ENCODE data around the gene COX7A2L. TPM values are rescaled to one million over a fixed set of nuclear protein-coding genes. Genes with fewer than 3 reads are reported as not detected.

The COX7A2L gene
- total RNA-seq, 1 experiment from 2014 or later = 144 TPM

- no peak overlapping the region for H3K4me3 ChIP-seq
- H3K4me2 ChIP-seq = no peak overlapping the region
- DNase-seq = no peak
- no peaks in the 10 kb centered on the region for H3K79me2 ChIP-seq (ENCODE audit: low read depth)
- BruUV-seq (replicated peaks) = no TSS peak
- H3K9me3 ChIP-seq (ENCODE audit: insufficient read depth, low read depth) = no peaks in the 10 kb centered on the region
- no peak overlapping the region for H2AFZ ChIP-seq
- intact Hi-C loops (cut with micrococcal nuclease; ENCODE audit: unreplicated experiment) = no loop called here
- H3K36me3 ChIP-seq (ENCODE audit: low read depth) = no peaks in the 10 kb centered on the region
- H3F3A ChIP-seq (ENCODE audit: insufficient read depth, low read depth) = no peaks in the 10 kb centered on the region
- H3K27me3 ChIP-seq (ENCODE audit: insufficient read depth, low read depth) = no peaks in the 10 kb centered on the region
- no peaks in the 10 kb centered on the region for H3K4me1 ChIP-seq (replicated peaks; ENCODE audit: insufficient read depth)
- ChIA-PET POLR2A (ENCODE audit: unreplicated experiment) (no interaction called here), CTCF (no interaction called here)
- no peaks in the 10 kb centered on the region for H3K9me2 ChIP-seq (ENCODE audit: insufficient read depth)
- no peak overlapping the region for H3K27ac ChIP-seq
- H4K20me1 ChIP-seq (ENCODE audit: insufficient read depth) = no peaks in the 10 kb centered on the region
- TF ChIP-seq EZH2 (IDR thresholded peaks at IDR 0.05; ENCODE audit: low read depth) = no peak
- TF ChIP-seq, protein P1, sequence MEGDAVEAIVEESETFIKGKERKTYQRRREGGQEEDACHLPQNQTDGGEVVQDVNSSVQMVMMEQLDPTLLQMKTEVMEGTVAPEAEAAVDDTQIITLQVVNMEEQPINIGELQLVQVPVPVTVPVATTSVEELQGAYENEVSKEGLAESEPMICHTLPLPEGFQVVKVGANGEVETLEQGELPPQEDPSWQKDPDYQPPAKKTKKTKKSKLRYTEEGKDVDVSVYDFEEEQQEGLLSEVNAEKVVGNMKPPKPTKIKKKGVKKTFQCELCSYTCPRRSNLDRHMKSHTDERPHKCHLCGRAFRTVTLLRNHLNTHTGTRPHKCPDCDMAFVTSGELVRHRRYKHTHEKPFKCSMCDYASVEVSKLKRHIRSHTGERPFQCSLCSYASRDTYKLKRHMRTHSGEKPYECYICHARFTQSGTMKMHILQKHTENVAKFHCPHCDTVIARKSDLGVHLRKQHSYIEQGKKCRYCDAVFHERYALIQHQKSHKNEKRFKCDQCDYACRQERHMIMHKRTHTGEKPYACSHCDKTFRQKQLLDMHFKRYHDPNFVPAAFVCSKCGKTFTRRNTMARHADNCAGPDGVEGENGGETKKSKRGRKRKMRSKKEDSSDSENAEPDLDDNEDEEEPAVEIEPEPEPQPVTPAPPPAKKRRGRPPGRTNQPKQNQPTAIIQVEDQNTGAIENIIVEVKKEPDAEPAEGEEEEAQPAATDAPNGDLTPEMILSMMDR (conservative IDR thresholded peaks at IDR 0.05) = no peak
Observed at GRCh38 chr2:42378415-42378814, 17.4 kb upstream of the COX7A2L start.

DNA sequence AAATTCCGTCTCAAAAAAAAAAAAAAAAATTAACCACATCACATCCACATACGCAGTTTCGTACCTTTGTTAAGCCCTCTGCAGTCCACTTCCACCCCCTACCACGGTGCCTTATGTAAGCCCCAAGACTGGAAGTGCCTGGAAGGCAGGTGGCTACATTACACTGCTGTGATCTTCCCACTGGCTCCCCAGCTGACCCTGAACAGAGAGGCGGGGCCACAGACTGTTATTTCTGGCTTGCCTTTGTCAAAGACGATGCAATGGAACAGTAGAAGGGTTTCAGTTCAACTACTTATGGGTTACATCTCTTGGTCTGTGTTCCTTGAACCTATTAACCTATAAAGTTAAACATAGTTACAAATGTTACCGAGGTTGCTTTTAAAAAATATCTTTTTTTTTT lies 15.7 kb upstream of the COX7A2L start:
- Histone ChIP-seq H3K27me3 (ENCODE audit: insufficient read depth, low read depth) (no peaks in the 10 kb centered on the region), H4K20me1 (ENCODE audit: insufficient read depth) (no peaks in the 10 kb centered on the region), H3K9me2 (ENCODE audit: insufficient read depth) (no peaks in the 10 kb centered on the region), H2AFZ (no peak overlapping the region), H3K79me2 (ENCODE audit: low read depth) (no peaks in the 10 kb centered on the region), H3F3A (ENCODE audit: insufficient read depth, low read depth) (no peaks in the 10 kb centered on the region), H3K4me3 (no peak overlapping the region), H3K4me2 (no peak overlapping the region), H3K4me1 (replicated peaks; ENCODE audit: insufficient read depth) (no peaks in the 10 kb centered on the region), H3K27ac (no peak overlapping the region), H3K9me3 (ENCODE audit: insufficient read depth, low read depth) (no peaks in the 10 kb centered on the region), H3K36me3 (ENCODE audit: low read depth) (no peaks in the 10 kb centered on the region)
- no peak for TF ChIP-seq EZH2 (IDR thresholded peaks at IDR 0.05; ENCODE audit: low read depth)
- TF ChIP-seq, protein P1 (conservative IDR thresholded peaks at IDR 0.05) = no peak
- POLR2A ChIA-PET (ENCODE audit: unreplicated experiment) = no interaction called here
- intact Hi-C loops (cut with micrococcal nuclease; ENCODE audit: unreplicated experiment) = no loop called here
- DNase-seq = no peak
- CTCF ChIA-PET = no interaction called here
- BruUV-seq (replicated peaks) = no TSS peak

DNA sequence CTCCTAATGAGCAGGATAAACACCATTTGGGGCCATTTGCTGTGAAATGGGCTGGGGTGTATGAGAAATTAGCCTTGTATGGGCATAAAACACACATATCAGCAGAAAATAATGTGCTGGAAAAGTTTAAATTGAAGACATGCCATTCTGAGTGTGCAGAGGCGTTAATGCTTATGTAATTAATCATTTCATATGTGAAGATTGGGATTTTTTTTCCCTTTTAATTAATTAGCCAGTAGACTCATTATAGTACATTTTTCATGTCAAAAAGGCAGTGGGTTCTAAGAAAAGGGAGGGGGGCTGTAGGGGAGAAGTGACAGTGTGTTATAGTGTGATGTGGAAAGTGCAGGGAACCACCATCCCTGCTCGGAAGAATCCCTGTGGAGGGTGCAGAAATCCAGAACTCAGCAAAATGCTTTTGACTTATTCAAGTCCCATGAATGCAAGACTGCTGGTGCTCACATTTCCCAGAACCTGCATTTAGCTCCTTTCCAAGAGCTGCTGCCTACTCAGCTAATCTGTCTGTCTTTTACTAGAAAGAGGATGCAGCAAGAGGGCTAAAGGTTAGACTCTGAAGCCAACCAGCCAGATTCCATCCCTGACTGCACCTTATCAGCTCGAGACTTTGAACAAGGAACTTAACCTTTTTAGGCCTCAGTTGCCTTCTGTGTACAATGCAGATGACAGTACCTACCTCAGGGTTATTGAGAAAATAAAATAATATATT lies 11.6 kb upstream of the COX7A2L start:
- BruUV-seq (replicated peaks) = no TSS peak
- intact Hi-C loops (cut with micrococcal nuclease; ENCODE audit: unreplicated experiment) = no loop called here
- Histone ChIP-seq H3K79me2 (ENCODE audit: low read depth) (no peaks in the 10 kb centered on the region), H3F3A (ENCODE audit: insufficient read depth, low read depth) (no peaks in the 10 kb centered on the region), H3K27ac (no peak overlapping the region), H3K27me3 (ENCODE audit: insufficient read depth, low read depth) (no peaks in the 10 kb centered on the region), H3K36me3 (ENCODE audit: low read depth) (no peaks in the 10 kb centered on the region), H3K4me1 (replicated peaks; ENCODE audit: insufficient read depth) (0 out of 2 replicates have a peak, but pooled peaks cover 3% of the 10 kb centered on the region), H3K4me3 (no peak overlapping the region), H3K9me3 (ENCODE audit: insufficient read depth, low read depth) (no peaks in the 10 kb centered on the region), H4K20me1 (ENCODE audit: insufficient read depth) (no peaks in the 10 kb centered on the region), H3K9me2 (ENCODE audit: insufficient read depth) (no peaks in the 10 kb centered on the region), H3K4me2 (no peak overlapping the region), H2AFZ (no peak overlapping the region)
- ChIA-PET CTCF (no interaction called here), POLR2A (ENCODE audit: unreplicated experiment) (no interaction called here)
- TF ChIP-seq EZH2 (IDR thresholded peaks at IDR 0.05; ENCODE audit: low read depth) = no peak
- TF ChIP-seq, protein P1 (conservative IDR thresholded peaks at IDR 0.05) = no peak
- no peak for DNase-seq
